Endothelial cell of umbilical vein (primary cell): ENCODE data around the gene NTNG1. TPM values are rescaled to one million over a fixed set of nuclear protein-coding genes. Genes with fewer than 3 reads are reported as not detected.

Experiments used
- BruUV-seq: library from RNA; stranded (reverse); fragments of 400-500 nt; replicated peaks from 2 replicates; lab custom pipeline; 2021; lab: Mats Ljungman, UMichigan
- CTCF ChIA-PET: fragments of 300-600, 350-600 bp; sonication (Branson Sonifier 250); formaldehyde crosslinking; loops from one replicate; lab custom pipeline; 2021; ENCODE audit warnings: antibody characterized with exemption, inconsistent platforms; lab: Charles Lee
- POLR2A ChIA-PET: fragments of 300-600, 350-600 bp; sonication (Branson Sonifier 250); formaldehyde crosslinking; loops from one replicate; lab custom pipeline; 2021; ENCODE audit warnings: antibody characterized with exemption, inconsistent platforms; lab: Charles Lee
- DNase-seq: peaks from one replicate; pipeline ENCODE4 v3.0.0-alpha.2; 2011; ENCODE audit warnings: low read depth, low spot score
- FAIRE-seq: peaks from 2 replicates; lab custom pipeline; 2011; peaks lifted over from hg19 to GRCh38; lab: Jason Lieb, UNC
- H2AFZ ChIP-seq: 2 replicates; pipeline ENCODE4 v1.6.0; 2012; ENCODE audit warnings: low read depth, low read length, control low read depth, inconsistent platforms
- H3K27ac ChIP-seq: 2 replicates; pipeline ENCODE4 v1.5.1; 2011; ENCODE audit warnings: low read depth, mild to moderate bottlenecking, control low read depth, low read length, moderate library complexity; ENCODE audit not compliant: insufficient read depth
- H3K27me3 ChIP-seq, 2 experiments: 2 replicates each; pipeline versions ENCODE4 v1.6.0 to v1.6.1; 2011; ENCODE audit warnings: low read length in 2 of 2, mixed read lengths in 1 of 2; ENCODE audit not compliant: control insufficient read depth in 2 of 2, insufficient read depth in 2 of 2
- H3K36me3 ChIP-seq, 2 experiments: 2 replicates in 1 of 2; 3 replicates in 1 of 2; pipeline ENCODE4 v1.5.1; 2011; ENCODE audit warnings: low read length in 2 of 2, mild to moderate bottlenecking in 1 of 2, moderate library complexity in 1 of 2; ENCODE audit not compliant: control insufficient read depth in 2 of 2, insufficient read depth in 2 of 2; ENCODE audit errors: extremely low read depth in 1 of 2
- H3K4me1 ChIP-seq: 3 replicates; pipeline ENCODE4 v1.5.1; 2011; ENCODE audit warnings: mild to moderate bottlenecking, low read length; ENCODE audit not compliant: control insufficient read depth, insufficient read depth; ENCODE audit errors: extremely low read depth
- H3K4me2 ChIP-seq: 2 replicates; pipeline ENCODE4 v1.6.1; 2011; ENCODE audit warnings: low read length, control low read depth, mixed read lengths; ENCODE audit not compliant: insufficient read depth
- H3K4me3 ChIP-seq, 3 experiments: fragments of 200-600 bp in 1 of 3; sonication (generic), shearing (Covaris generic) in 1 of 3; replicated peaks in 1 of 3; 2 replicates each; pipeline ENCODE4 v1.5.1; 2011 to 2016; ENCODE audit warnings: control low read depth in 3 of 3, low read length in 3 of 3, mild to moderate bottlenecking in 2 of 3, inconsistent platforms in 1 of 3, low read depth in 1 of 3, moderate library complexity in 1 of 3; ENCODE audit not compliant: insufficient read depth in 1 of 3
- H3K79me2 ChIP-seq: 2 replicates; pipeline ENCODE4 v1.6.0; 2012; ENCODE audit warnings: low read length, inconsistent platforms; ENCODE audit not compliant: control insufficient read depth, insufficient read depth
- H3K9ac ChIP-seq: replicated peaks from 2 replicates; pipeline ENCODE3; 2011; ENCODE audit warnings: low read length, control low read depth; ENCODE audit not compliant: insufficient read depth; ENCODE audit errors: extremely low read depth
- H3K9me1 ChIP-seq: replicated peaks from 3 replicates; pipeline ENCODE4 v1.6.0; 2011; ENCODE audit warnings: mild to moderate bottlenecking, low read length; ENCODE audit not compliant: control insufficient read depth, insufficient read depth; ENCODE audit errors: extremely low read depth
- H3K9me3 ChIP-seq: replicated peaks from 2 replicates; pipeline ENCODE4 v1.5.1; 2012; ENCODE audit warnings: low read length, inconsistent platforms; ENCODE audit not compliant: control insufficient read depth, insufficient read depth
- H4K20me1 ChIP-seq: replicated peaks from 2 replicates; pipeline ENCODE3; 2011; ENCODE audit warnings: mild to moderate bottlenecking, low read length; ENCODE audit not compliant: control insufficient read depth, insufficient read depth; ENCODE audit errors: extremely low read depth
- CTCF ChIP-seq, 2 donors: IDR thresholded peaks; 1 replicate in 1 of 2; 2 replicates in 1 of 2; pipeline ENCODE4 v1.5.1; 2011; ENCODE audit warnings: low read length in 2 of 2, mild to moderate bottlenecking in 2 of 2, moderate library complexity in 2 of 2, control low read depth in 1 of 2, inconsistent platforms in 1 of 2, low read depth in 1 of 2; ENCODE audit not compliant: insufficient read depth in 1 of 2; ENCODE audit errors: extremely low read depth in 1 of 2
- EZH2 ChIP-seq: IDR thresholded peaks from 2 replicates; pipeline ENCODE4 v1.6.1; 2012; ENCODE audit warnings: borderline replicate concordance, low read depth, mild to moderate bottlenecking, moderate library complexity, low read length, inconsistent platforms; ENCODE audit not compliant: severe bottlenecking
- FOS ChIP-seq: IDR thresholded peaks from 2 replicates; pipeline ENCODE4 v1.6.1; 2011; ENCODE audit warnings: mild to moderate bottlenecking, low read length, moderate library complexity, borderline replicate concordance; ENCODE audit not compliant: insufficient read depth
- GATA2 ChIP-seq: IDR thresholded peaks from 2 replicates; pipeline ENCODE4 v1.7.0; 2011; ENCODE audit warnings: low read depth, mild to moderate bottlenecking, moderate library complexity, mixed read lengths, low read length; ENCODE audit not compliant: insufficient read length, insufficient read depth
- JUN ChIP-seq: IDR thresholded peaks from 2 replicates; pipeline ENCODE4 v1.6.1; 2011; ENCODE audit warnings: borderline replicate concordance, low read depth; ENCODE audit not compliant: insufficient read length, insufficient read depth
- MAX ChIP-seq: IDR thresholded peaks from 2 replicates; pipeline ENCODE4 v1.6.1; 2011; ENCODE audit not compliant: insufficient read depth, insufficient read length
- MYC ChIP-seq: IDR thresholded peaks from one replicate; pipeline ENCODE4 v1.6.1; 2011; ENCODE audit warnings: mild to moderate bottlenecking, low read depth, low read length
- POLR2A ChIP-seq: IDR thresholded peaks from 2 replicates; pipeline ENCODE4 v1.6.1; 2012; ENCODE audit warnings: low read depth, mild to moderate bottlenecking, control low read depth, low read length
- POLR2AphosphoS5 ChIP-seq: IDR thresholded peaks from 2 replicates; pipeline ENCODE4 v1.6.1; 2012; ENCODE audit warnings: low read depth, mild to moderate bottlenecking, control low read depth, low read length, moderate library complexity; ENCODE audit not compliant: insufficient read depth
- dilution Hi-C: fragments of 300-500 bp; cut with MboI; formaldehyde crosslinking; loops from one replicate; pipeline ENCODE4 v1.15.0; 2019; ENCODE audit warnings: low sequenced_read_pairs; ENCODE audit not compliant: extremely low pct_ligation_motif_present
- intact Hi-C: fragments of 100-400 bp; cut with micrococcal nuclease; formaldehyde crosslinking; loops from one replicate; pipeline ENCODE4 v1.10.0; 2022
- polyA plus RNA-seq, 4 experiments: library from polyadenylated mRNA; depleted of rRNA in 3 of 4; stranded (reverse) in 3 of 4; unstranded in 1 of 4; fragments of >200 nt; gene quantifications; 2 replicates each; pipeline versions ENCODE4 v1.2.1 to v1.2.3, GENCODE V29; 2011 to 2012; ENCODE audit warnings: missing spikeins in 1 of 4
- total RNA-seq: library from RNA; stranded (reverse); gene quantifications from 2 replicates; pipeline ENCODE4 v1.2.3, GENCODE V29; 2021

NTNG1 gene
- total and polyA plus RNA-seq, 2 donors (not counting 3 experiments of a cell fraction or from before 2014, with no cell fraction given) = not detected

GRCh38 chr1:107443027-107443426 is 302.2 kb downstream of the NTNG1 start:
- dilution Hi-C loops = no loop called here
- Histone ChIP-seq H3K9me1 (no peaks in the 10 kb centered on the region), H3K79me2 (no peaks in the 10 kb centered on the region), H4K20me1 (no peaks in the 10 kb centered on the region), H3K27ac (no peak overlapping the region), H3K4me3 (no peak overlapping the region), H3K9ac (no peak overlapping the region), H3K4me2 (no peak overlapping the region), H2AFZ (no peak overlapping the region), H3K27me3 (no peaks in the 10 kb centered on the region), H3K4me1 (no peaks in the 10 kb centered on the region), H3K36me3 (no peaks in the 10 kb centered on the region), H3K9me3 (no peaks in the 10 kb centered on the region)
- POLR2A ChIA-PET = no interaction called here
- FAIRE-seq (no peak), DNase-seq (no peak)
- CTCF ChIA-PET = no interaction called here
- no TSS peak for BruUV-seq
- TF ChIP-seq FOS = no peak
- no peak for TF ChIP-seq POLR2A
- no peak for TF ChIP-seq EZH2
- no peak for TF ChIP-seq MAX
- no peak for TF ChIP-seq CTCF (IDR thresholded peaks at IDR 0.05; ENCODE audit: extremely low read depth in 1 of 2, insufficient read depth in 1 of 2, low read depth in 1 of 2, low read length in 2 of 2)
- TF ChIP-seq GATA2 = no peak
- TF ChIP-seq POLR2AphosphoS5 = no peak
- no peak for TF ChIP-seq MYC
- TF ChIP-seq JUN = no peak
- intact Hi-C loops = no loop called here
